Osteoblast (primary cell): ENCODE results near the gene TAF4. TPM values are rescaled to one million over a fixed set of nuclear protein-coding genes. Genes with fewer than 3 reads are reported as not detected.

Experiments used
- DNase-seq: peaks from one replicate; pipeline ENCODE4 v3.0.0; 2011; ENCODE audit warnings: low spot score, mixed read lengths; ENCODE audit not compliant: insufficient read length; ENCODE audit errors: missing footprints
- H2AFZ ChIP-seq: 2 replicates; pipeline ENCODE4 v1.6.0; 2011; ENCODE audit warnings: mild to moderate bottlenecking, low read length
- H3K27ac ChIP-seq: 2 replicates; pipeline ENCODE4 v1.5.1; 2011; ENCODE audit warnings: mild to moderate bottlenecking, low read depth, low read length, moderate library complexity
- H3K27me3 ChIP-seq: 2 replicates; pipeline ENCODE4 v1.6.0; 2012; ENCODE audit warnings: mild to moderate bottlenecking, control low read depth, inconsistent platforms, low read length, moderate library complexity; ENCODE audit not compliant: insufficient read depth
- H3K36me3 ChIP-seq: 2 replicates; pipeline ENCODE4 v1.5.1; 2011; ENCODE audit warnings: mild to moderate bottlenecking, low read length, control low read depth, moderate library complexity; ENCODE audit not compliant: insufficient read depth
- H3K4me1 ChIP-seq: 2 replicates; pipeline ENCODE4 v1.5.1; 2011; ENCODE audit warnings: mild to moderate bottlenecking, low read length, control low read depth, moderate library complexity; ENCODE audit not compliant: insufficient read depth
- H3K4me2 ChIP-seq: 2 replicates; pipeline ENCODE4 v1.6.0; 2011; ENCODE audit warnings: mild to moderate bottlenecking, low read length; ENCODE audit not compliant: insufficient read depth
- H3K4me3 ChIP-seq: fragments of 200-600 bp; sonication (generic); 3 replicates; pipeline ENCODE4 v1.5.1; 2012; ENCODE audit warnings: mild to moderate bottlenecking, low read length, inconsistent platforms; ENCODE audit not compliant: insufficient read depth
- H3K79me2 ChIP-seq: 2 replicates; pipeline ENCODE4 v1.6.0; 2012; ENCODE audit warnings: mild to moderate bottlenecking, low read length, control low read depth, inconsistent platforms; ENCODE audit not compliant: insufficient read depth
- H3K9me3 ChIP-seq: 2 replicates; pipeline ENCODE4 v1.5.1; 2011; ENCODE audit warnings: low read depth, low read length, control low read depth
- H4K20me1 ChIP-seq: 2 replicates; pipeline ENCODE4 v1.6.0; 2012; ENCODE audit warnings: mild to moderate bottlenecking, low read length, control low read depth; ENCODE audit not compliant: insufficient read depth
- CTCF ChIP-seq: IDR thresholded peaks from 2 replicates; pipeline ENCODE4 v1.5.1; 2011; ENCODE audit warnings: mild to moderate bottlenecking, low read depth, low read length, moderate library complexity; ENCODE audit errors: extremely low read depth
- total RNA-seq: library from RNA; depleted of rRNA; stranded (reverse); fragments of >200 nt; gene quantifications from 2 replicates; pipeline ENCODE4 v1.2.3, GENCODE V29; 2012

The TAF4 gene
- total RNA-seq, 1 donor, result 4.3 TPM

GRCh38 chr20:62012631-62013030 is 53.0 kb downstream of the TAF4 start:
- no peak for TF ChIP-seq CTCF
- peaks cover 3% of the 10 kb centered on the region for H4K20me1 ChIP-seq
- no peak for DNase-seq
- H3K79me2 ChIP-seq, result peaks cover 26% of the 10 kb centered on the region
- H3K4me2 ChIP-seq, result no peak overlapping the region
- no peak overlapping the region for H3K4me3 ChIP-seq
- H3K9me3 ChIP-seq, result no peaks in the 10 kb centered on the region
- no peaks in the 10 kb centered on the region for H3K4me1 ChIP-seq
- H2AFZ ChIP-seq, result no peak overlapping the region
- H3K27me3 ChIP-seq, result no peaks in the 10 kb centered on the region
- H3K36me3 ChIP-seq, result peaks cover 16% of the 10 kb centered on the region
- no peak overlapping the region for H3K27ac ChIP-seq

GRCh38 chr20:62011938-62012534 is 53.6 kb downstream of the TAF4 start:
- Histone ChIP-seq H3K4me1 (no peaks in the 10 kb centered on the region), H2AFZ (no peak overlapping the region)

GRCh38 chr20:62011403-62011790 is 54.3 kb downstream of the TAF4 start:
- DNase-seq, result peak; percentile 84
- H3K79me2 ChIP-seq, result peaks cover 26% of the 10 kb centered on the region

More at GRCh38 chr20:62011938-62012534, 53.6 kb downstream of the TAF4 start:
- peaks cover 3% of the 10 kb centered on the region for H4K20me1 ChIP-seq
- no peaks in the 10 kb centered on the region for H3K9me3 ChIP-seq
- H3K4me3 ChIP-seq, result no peak overlapping the region
- no peaks in the 10 kb centered on the region for H3K27me3 ChIP-seq
- H3K27ac ChIP-seq, result no peak overlapping the region
- no peak overlapping the region for H3K4me2 ChIP-seq
- peaks cover 16% of the 10 kb centered on the region for H3K36me3 ChIP-seq
- H3K79me2 ChIP-seq, result peaks cover 26% of the 10 kb centered on the region
- no peak for TF ChIP-seq CTCF
- peak; percentile 63 for DNase-seq

More at GRCh38 chr20:62011403-62011790, 54.3 kb downstream of the TAF4 start:
- H3K4me2 ChIP-seq, result no peak overlapping the region
- H3K4me1 ChIP-seq, result no peaks in the 10 kb centered on the region
- H4K20me1 ChIP-seq, result peaks cover 3% of the 10 kb centered on the region
- H3K4me3 ChIP-seq, result no peak overlapping the region
- H3K27me3 ChIP-seq, result no peaks in the 10 kb centered on the region
- H3K36me3 ChIP-seq, result peaks cover 16% of the 10 kb centered on the region
- no peak overlapping the region for H3K27ac ChIP-seq
- no peak for TF ChIP-seq CTCF
- no peak overlapping the region for H2AFZ ChIP-seq
- no peaks in the 10 kb centered on the region for H3K9me3 ChIP-seq
